HG03571 (cell line): ENCODE results near the gene CELSR1.

Experiments used
- ATAC-seq: cut with Tn5 transposase; IDR thresholded peaks from one replicate; pipeline ENCODE4 v1.9.1; 2021; ENCODE audit not compliant: unreplicated experiment

Gene CELSR1

GRCh38 chr22:46576556-46577367 is 39.3 kb upstream of the CELSR1 start:
- ATAC-seq: no peak

GRCh38 chr22:46575911-46576555 is 38.6 kb upstream of the CELSR1 start:
- ATAC-seq: no peak

GRCh38 chr22:46574993-46575910 is 37.8 kb upstream of the CELSR1 start:
- no peak for ATAC-seq

- no peak for ATAC-seq
Observed at GRCh38 chr22:46574438-46574992, 37.1 kb upstream of the CELSR1 start.

GRCh38 chr22:46573781-46574437 is 36.5 kb upstream of the CELSR1 start:
- ATAC-seq: no peak

GRCh38 chr22:46572911-46573780 is 35.7 kb upstream of the CELSR1 start:
- ATAC-seq: no peak

- no peak for ATAC-seq
Observed at GRCh38 chr22:46571642-46572250, 34.3 kb upstream of the CELSR1 start.

GRCh38 chr22:46569848-46570695 is 32.7 kb upstream of the CELSR1 start:
- no peak for ATAC-seq

GRCh38 chr22:46569055-46569847 is 31.8 kb upstream of the CELSR1 start:
- no peak for ATAC-seq

GRCh38 chr22:46568102-46568809 is 30.8 kb upstream of the CELSR1 start:
- no peak for ATAC-seq

GRCh38 chr22:46567471-46567870 is 30.1 kb upstream of the CELSR1 start:
- no peak for ATAC-seq

GRCh38 chr22:46564084-46564714 is 26.8 kb upstream of the CELSR1 start:
- ATAC-seq: no peak

- no peak for ATAC-seq
Observed at GRCh38 chr22:46563381-46564083, 26.1 kb upstream of the CELSR1 start.

- no peak for ATAC-seq
Observed at GRCh38 chr22:46561435-46561905, 24.1 kb upstream of the CELSR1 start.

- no peak for ATAC-seq
Observed at GRCh38 chr22:46560696-46561295, 23.4 kb upstream of the CELSR1 start.
